GM19397 (cell line): ENCODE data around the gene GCLC.
"Not testable (repeated sequence)": the region's sequence is repeated elsewhere in the genome, so short reads cannot be mapped to it uniquely, and the experiment has no call there.

Experiments used
- ATAC-seq: cut with Tn5 transposase; IDR thresholded peaks from one replicate; pipeline ENCODE4 v1.9.1; 2021; ENCODE audit warnings: mild to moderate bottlenecking, moderate library complexity; ENCODE audit not compliant: unreplicated experiment

GCLC gene

GRCh38 chr6:53495506-53496499 is 49.1 kb downstream of the GCLC start:
- no peak for ATAC-seq

GRCh38 chr6:53494076-53494475 is 50.8 kb downstream of the GCLC start:
- ATAC-seq = no peak

GRCh38 chr6:53493635-53494025 is 51.3 kb downstream of the GCLC start:
- ATAC-seq = no peak

- ATAC-seq = no peak
These were observed 51.9 kb downstream of the GCLC start for GRCh38 chr6:53492860-53493634.

GRCh38 chr6:53487080-53487479 is 57.8 kb downstream of the GCLC start:
- no peak for ATAC-seq

GRCh38 chr6:53486679-53487078 is 58.2 kb downstream of the GCLC start:
- no peak for ATAC-seq

- no peak for ATAC-seq
These were observed 60.2 kb downstream of the GCLC start for GRCh38 chr6:53484476-53485280.

GRCh38 chr6:53483423-53484353 is 61.2 kb downstream of the GCLC start:
- no peak for ATAC-seq

GRCh38 chr6:53481323-53481722 is 63.6 kb downstream of the GCLC start:
- no peak for ATAC-seq

GRCh38 chr6:53480774-53481173 is 64.1 kb downstream of the GCLC start:
- not testable (repeated sequence) for ATAC-seq

- ATAC-seq = no peak
These were observed 65.0 kb downstream of the GCLC start for GRCh38 chr6:53479871-53480270.

- ATAC-seq = no peak
These were observed 67.9 kb downstream of the GCLC start for GRCh38 chr6:53476964-53477363.

- ATAC-seq = no peak
These were observed 70.9 kb downstream of the GCLC start for GRCh38 chr6:53474010-53474409.

GRCh38 chr6:53469163-53469562 is 75.7 kb downstream of the GCLC start:
- no peak for ATAC-seq

GRCh38 chr6:53466257-53466656 is 78.6 kb downstream of the GCLC start:
- no peak for ATAC-seq

GRCh38 chr6:53465732-53466131 is 79.2 kb downstream of the GCLC start:
- ATAC-seq = no peak

GRCh38 chr6:53464927-53465460 is 79.9 kb downstream of the GCLC start:
- ATAC-seq = no peak

- no peak for ATAC-seq
These were observed 80.4 kb downstream of the GCLC start for GRCh38 chr6:53464483-53464882.

GRCh38 chr6:53461696-53462095 is 83.2 kb downstream of the GCLC start:
- no peak for ATAC-seq
